ENCODE data around the gene UGT1A8.

DNA sequence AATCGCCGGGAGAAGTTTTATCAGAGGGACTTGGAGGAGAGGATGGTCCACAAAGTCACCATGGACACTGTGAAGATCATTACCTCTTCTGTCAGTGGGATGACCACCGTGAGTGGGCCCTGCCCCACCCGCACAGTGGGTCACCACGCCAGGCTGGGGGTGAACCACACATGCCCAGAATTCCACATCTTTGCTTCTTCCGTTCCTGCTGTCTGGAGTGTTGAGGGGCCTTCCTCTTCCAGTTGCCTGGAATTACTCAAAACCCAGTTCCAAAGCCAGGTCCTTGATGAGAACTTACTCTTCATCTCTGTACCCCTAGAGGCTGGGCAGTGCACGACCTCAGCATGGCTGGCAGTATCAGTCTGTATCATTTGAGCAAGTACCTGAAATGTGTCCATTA lies 182.8 kb downstream of the UGT1A8 start:
- TF ChIP-seq, protein P1, sequence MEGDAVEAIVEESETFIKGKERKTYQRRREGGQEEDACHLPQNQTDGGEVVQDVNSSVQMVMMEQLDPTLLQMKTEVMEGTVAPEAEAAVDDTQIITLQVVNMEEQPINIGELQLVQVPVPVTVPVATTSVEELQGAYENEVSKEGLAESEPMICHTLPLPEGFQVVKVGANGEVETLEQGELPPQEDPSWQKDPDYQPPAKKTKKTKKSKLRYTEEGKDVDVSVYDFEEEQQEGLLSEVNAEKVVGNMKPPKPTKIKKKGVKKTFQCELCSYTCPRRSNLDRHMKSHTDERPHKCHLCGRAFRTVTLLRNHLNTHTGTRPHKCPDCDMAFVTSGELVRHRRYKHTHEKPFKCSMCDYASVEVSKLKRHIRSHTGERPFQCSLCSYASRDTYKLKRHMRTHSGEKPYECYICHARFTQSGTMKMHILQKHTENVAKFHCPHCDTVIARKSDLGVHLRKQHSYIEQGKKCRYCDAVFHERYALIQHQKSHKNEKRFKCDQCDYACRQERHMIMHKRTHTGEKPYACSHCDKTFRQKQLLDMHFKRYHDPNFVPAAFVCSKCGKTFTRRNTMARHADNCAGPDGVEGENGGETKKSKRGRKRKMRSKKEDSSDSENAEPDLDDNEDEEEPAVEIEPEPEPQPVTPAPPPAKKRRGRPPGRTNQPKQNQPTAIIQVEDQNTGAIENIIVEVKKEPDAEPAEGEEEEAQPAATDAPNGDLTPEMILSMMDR (IDR thresholded peaks at IDR 0.05; ENCODE audit: insufficient read depth, low read length), result no peak
- TF ChIP-seq, protein P2, sequence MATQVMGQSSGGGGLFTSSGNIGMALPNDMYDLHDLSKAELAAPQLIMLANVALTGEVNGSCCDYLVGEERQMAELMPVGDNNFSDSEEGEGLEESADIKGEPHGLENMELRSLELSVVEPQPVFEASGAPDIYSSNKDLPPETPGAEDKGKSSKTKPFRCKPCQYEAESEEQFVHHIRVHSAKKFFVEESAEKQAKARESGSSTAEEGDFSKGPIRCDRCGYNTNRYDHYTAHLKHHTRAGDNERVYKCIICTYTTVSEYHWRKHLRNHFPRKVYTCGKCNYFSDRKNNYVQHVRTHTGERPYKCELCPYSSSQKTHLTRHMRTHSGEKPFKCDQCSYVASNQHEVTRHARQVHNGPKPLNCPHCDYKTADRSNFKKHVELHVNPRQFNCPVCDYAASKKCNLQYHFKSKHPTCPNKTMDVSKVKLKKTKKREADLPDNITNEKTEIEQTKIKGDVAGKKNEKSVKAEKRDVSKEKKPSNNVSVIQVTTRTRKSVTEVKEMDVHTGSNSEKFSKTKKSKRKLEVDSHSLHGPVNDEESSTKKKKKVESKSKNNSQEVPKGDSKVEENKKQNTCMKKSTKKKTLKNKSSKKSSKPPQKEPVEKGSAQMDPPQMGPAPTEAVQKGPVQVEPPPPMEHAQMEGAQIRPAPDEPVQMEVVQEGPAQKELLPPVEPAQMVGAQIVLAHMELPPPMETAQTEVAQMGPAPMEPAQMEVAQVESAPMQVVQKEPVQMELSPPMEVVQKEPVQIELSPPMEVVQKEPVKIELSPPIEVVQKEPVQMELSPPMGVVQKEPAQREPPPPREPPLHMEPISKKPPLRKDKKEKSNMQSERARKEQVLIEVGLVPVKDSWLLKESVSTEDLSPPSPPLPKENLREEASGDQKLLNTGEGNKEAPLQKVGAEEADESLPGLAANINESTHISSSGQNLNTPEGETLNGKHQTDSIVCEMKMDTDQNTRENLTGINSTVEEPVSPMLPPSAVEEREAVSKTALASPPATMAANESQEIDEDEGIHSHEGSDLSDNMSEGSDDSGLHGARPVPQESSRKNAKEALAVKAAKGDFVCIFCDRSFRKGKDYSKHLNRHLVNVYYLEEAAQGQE (IDR thresholded peaks at IDR 0.05; ENCODE audit: insufficient replicate concordance, low read depth), result no peak

Data from HL-60 (cell line).